Heart left ventricle (tissue), 16 donors: ENCODE measurements around the gene HRH3. TPM values are rescaled to one million over a fixed set of nuclear protein-coding genes. Genes with fewer than 3 reads are reported as not detected.

Experiments used
- ATAC-seq, 4 donors: fragments of 200-7000 bp; cut with Tn5 transposase; one replicate each; pipeline ENCODE4 v1.9.1; 2020 to 2022; ENCODE audit warnings: moderate library complexity in 4 of 4, mild to moderate bottlenecking in 3 of 4, moderate number of reproducible peaks in 1 of 4
- DNase-seq, 5 donors: peaks; one replicate each; pipeline ENCODE4 v3.0.0-alpha.2; 2020
- H3K27ac ChIP-seq, 12 donors: fragments of 200-600 bp; sonication (generic) in 4 of 12; one replicate each; pipeline versions ENCODE4 v1.5.0 to v1.8.0; 2016 to 2022; ENCODE audit warnings: mild to moderate bottlenecking in 2 of 12
- H3K27me3 ChIP-seq, 9 donors: fragments of 200-600 bp; sonication (generic) in 2 of 9; one replicate each; pipeline versions ENCODE4 v1.5.1 to v1.8.0; 2016 to 2022; ENCODE audit warnings: mild to moderate bottlenecking in 3 of 9
- H3K36me3 ChIP-seq, 9 donors: fragments of 200-600 bp; sonication (generic) in 2 of 9; one replicate each; pipeline versions ENCODE4 v1.5.0 to v1.8.0; 2018 to 2022; ENCODE audit warnings: mild to moderate bottlenecking in 2 of 9
- H3K4me1 ChIP-seq, 12 donors: fragments of 200-600 bp; sonication (generic) in 4 of 12; one replicate each; pipeline versions ENCODE4 v1.5.0 to v1.8.0; 2016 to 2022; ENCODE audit warnings: mild to moderate bottlenecking in 3 of 12
- H3K4me3 ChIP-seq, 12 donors: fragments of 200-600 bp; sonication (generic) in 4 of 12; one replicate each; pipeline versions ENCODE4 v1.5.0 to v1.8.0; 2017 to 2022; ENCODE audit warnings: mild to moderate bottlenecking in 9 of 12, moderate library complexity in 4 of 12
- H3K9me3 ChIP-seq, 12 donors: fragments of 200-600 bp; sonication (generic) in 4 of 12; one replicate each; pipeline versions ENCODE4 v1.5.0 to v1.8.0; 2016 to 2022; ENCODE audit warnings: mild to moderate bottlenecking in 1 of 12
- CTCF ChIP-seq, 12 donors: fragments of 200-600 bp; sonication (generic) in 4 of 12; IDR thresholded peaks; one replicate each; pipeline versions ENCODE4 v1.5.0 to v1.8.0; 2018 to 2022; ENCODE audit warnings: antibody characterized with exemption in 12 of 12, mild to moderate bottlenecking in 5 of 12
- POLR2A ChIP-seq, 2 donors: fragments of 450-650 bp; IDR thresholded peaks; one replicate each; pipeline ENCODE4 v1.6.1; 2017; ENCODE audit warnings: antibody characterized with exemption in 2 of 2, mild to moderate bottlenecking in 2 of 2, moderate library complexity in 2 of 2
- WGBS, 4 donors: extraction: QIAGEN DNeasy Blood & Tissue Kit in 2 of 4; methylation state at CpG; one replicate each; pipeline versions ENCODE4 v1.1.5 to v1.1.7; 2013 to 2018; 5-methylcytosine and 5-hydroxymethylcytosine counted together
- intact Hi-C, 10 donors: fragments of 100-400 bp; cut with DNase I; formaldehyde crosslinking; loops; one replicate each; pipeline versions ENCODE4 v1.11.1 to v1.14.2; 2022
- polyA plus RNA-seq, 2 donors: library from polyadenylated mRNA; stranded (reverse); fragments of 200-250 nt; gene quantifications; one replicate each; pipeline ENCODE4 v1.2.3, GENCODE V29; 2013
- total RNA-seq, 9 donors: library from RNA; depleted of rRNA in 2 of 9; stranded (reverse); fragments of >200 nt in 2 of 9; fragmentation: NEBNext Ultra II Directional in 3 of 9; extraction: Animal tissue kit (Norgen Biotek cat#: 25700) in 3 of 9; gene quantifications; one replicate each; pipeline versions ENCODE4 v1.1.0 to v1.2.4, GENCODE V29; 2016 to 2023
- donor health status: ischemic (EF 13 %, LVEDD 7.1; RV severe dilation, severe dysfunction).
- donor health status: healthy with polysubstance abuse.
- donor health status: DM: no; HTN: yes; CAD: no.
- donor health status: DM: no; HTN: no; CAD: no.
- donor health status: ischemic (EF 25% LVEDD 6.9; RV normal size, moderate dysfunction).
- donor health status: ischemic (EF 25% LVEDD 5.7; RV mildly dilated, moderate dysfunction).
- donor health status: healthy.
- donor health status: DM: yes; HTN: yes; CAD: no.
- donor health status: ischemic (EF 35%, LVEDD 5.7; RV mildly dilated, moderate dysfunction).
- donor health status: nonischemic (EF 11% LVEDD 7.7; RV severe dilation, severe dysfunction).
- donor health status: DM: yes; HTN: yes; CAD: no.
- donor health status: PGD.
- donor health status: ischemic (EF 29% LVEDD 5.4; RV normal size, mild dysfunction).
- donor health status: nonischemic (EF 23%, LVEDD 6.1; RV moderate dilation, normal function).

The HRH3 gene
- total and polyA plus RNA-seq, 11 donors: not detected

- Histone ChIP-seq H3K4me1 (peaks cover 0 to 66% (median 37%) of the 10 kb centered on the region in 12 donors), H3K27ac (no peak overlapping the region), H3K36me3 (peaks cover 0 to 8% (median 0%) of the 10 kb centered on the region in 9 donors), H3K27me3 (no peaks in the 10 kb centered on the region), H3K4me3 (no peak overlapping the region), H3K9me3 (no peaks in the 10 kb centered on the region)
- no peak for ATAC-seq
- WGBS, 4 donors: 77 to 87% (median 79%) methylated on average over 6 of the region's 6 CpGs
- TF ChIP-seq CTCF (IDR thresholded peaks at IDR 0.05) (no peak), POLR2A (IDR thresholded peaks at IDR 0.05) (no peak)
- DNase-seq: no peak
- intact Hi-C loops: loop anchor here in 1 of 10 donors (5.0 kb wide), 1 partner anchor 33 kb away; no protein-coding TSS in a partner anchor
These were observed 28.9 kb upstream of the HRH3 start for GRCh38 chr20:62248890-62249560.

- DNase-seq (peak in 4 of 5 donors; percentile 61 to 85 (median 74)), ATAC-seq (peak; percentile 75 to 88 (median 84))
- no peaks in the 10 kb centered on the region for H3K27me3 ChIP-seq
- peaks cover 0 to 8% (median 0%) of the 10 kb centered on the region in 9 donors for H3K36me3 ChIP-seq
- WGBS, 4 donors: 37 to 54% (median 49%) methylated on average over 22 of the region's 22 CpGs
- no peaks in the 10 kb centered on the region for H3K9me3 ChIP-seq
- H3K27ac ChIP-seq: peak overlapping the region in 11 of 12 donors; percentile 24 to 86 (median 62)
- peaks cover 0 to 81% (median 52%) of the 10 kb centered on the region in 12 donors for H3K4me1 ChIP-seq
- intact Hi-C loops: loop anchor here in 2 of 10 donors (2.0 to 5.0 kb wide), 2 partner anchors 35 to 36 kb away; no protein-coding TSS in a partner anchor
- H3K4me3 ChIP-seq: no peak overlapping the region
- TF ChIP-seq CTCF (IDR thresholded peaks at IDR 0.05): no peak
- no peak for TF ChIP-seq POLR2A (IDR thresholded peaks at IDR 0.05)
These were observed 27.0 kb upstream of the HRH3 start for GRCh38 chr20:62246872-62247652.

- Histone ChIP-seq H3K27ac (peak overlapping the region in 11 of 12 donors; percentile 24 to 86 (median 62)), H3K4me1 (peaks cover 0 to 84% (median 56%) of the 10 kb centered on the region in 12 donors), H3K4me3 (no peak overlapping the region), H3K9me3 (no peaks in the 10 kb centered on the region), H3K36me3 (peaks cover 0 to 10% (median 0%) of the 10 kb centered on the region in 9 donors), H3K27me3 (no peaks in the 10 kb centered on the region)
- DNase-seq: peak in 1 of 5 donors; percentile 54
- TF ChIP-seq POLR2A (IDR thresholded peaks at IDR 0.05): no peak
- TF ChIP-seq CTCF (IDR thresholded peaks at IDR 0.05): no peak
- ATAC-seq: no peak
- 63 to 77% (median 75%) methylated on average over 7 to 8 of the region's 8 CpGs for WGBS, 4 donors
- intact Hi-C loops: loop anchor here in 2 of 10 donors (2.0 to 5.0 kb wide), 2 partner anchors 36 kb away; no protein-coding TSS in a partner anchor
These were observed 26.4 kb upstream of the HRH3 start for GRCh38 chr20:62246431-62246830.

GRCh38 chr20:62245911-62246280 lies 25.8 kb upstream of the HRH3 start:
- intact Hi-C loops: loop anchor here in 2 of 10 donors (2.0 to 5.0 kb wide), 2 partner anchors 36 to 37 kb away; no protein-coding TSS in a partner anchor
- no peaks in the 10 kb centered on the region for H3K27me3 ChIP-seq
- peaks cover 0 to 13% (median 0%) of the 10 kb centered on the region in 9 donors for H3K36me3 ChIP-seq
- no peak for ATAC-seq
- H3K9me3 ChIP-seq: no peaks in the 10 kb centered on the region
- DNase-seq: peak in 1 of 5 donors; percentile 54
- 85 to 89% (median 88%) methylated on average over 11 to 19 of the region's 19 CpGs for WGBS, 4 donors
- peak overlapping the region in 5 of 12 donors; percentile 67 to 86 (median 72) for H3K27ac ChIP-seq
- TF ChIP-seq POLR2A (IDR thresholded peaks at IDR 0.05): no peak
- no peak for TF ChIP-seq CTCF (IDR thresholded peaks at IDR 0.05)
- H3K4me1 ChIP-seq: peaks cover 0 to 89% (median 59%) of the 10 kb centered on the region in 12 donors
- H3K4me3 ChIP-seq: no peak overlapping the region
